Measurements from ENCODE around the gene HADH. TPM values are rescaled to one million over a fixed set of nuclear protein-coding genes. Genes with fewer than 3 reads are reported as not detected.
"Not testable (repeated sequence)": the region's sequence is repeated elsewhere in the genome, so short reads cannot be mapped to it uniquely, and the experiment has no call there.

HADH gene
- total RNA-seq, 1 donor from 2014 or later: 40.2 TPM

DNA sequence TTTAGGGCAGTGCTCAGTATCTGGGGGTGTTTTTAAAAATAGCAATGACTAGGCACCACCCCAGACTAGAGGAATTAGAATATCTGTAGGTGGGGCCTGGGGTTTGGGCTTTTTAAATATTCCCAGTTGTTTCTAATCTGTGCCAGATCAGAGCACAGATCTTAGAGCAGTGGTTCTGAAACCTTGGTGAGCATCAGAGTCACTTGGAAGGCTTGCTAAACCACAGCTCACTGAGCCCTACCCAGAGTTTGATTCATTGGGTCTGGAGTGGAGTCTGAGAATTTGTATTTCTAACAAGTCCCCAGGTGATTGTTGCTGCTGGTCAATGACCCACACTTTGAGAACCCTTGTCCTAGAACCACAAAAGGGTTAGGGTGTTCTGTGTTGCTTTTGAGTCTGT, 16.7 kb downstream of the HADH start:
- H3K4me1 ChIP-seq (ENCODE audit: control insufficient read depth in 3 of 3, insufficient read depth in 3 of 3, low read length in 3 of 3): peaks cover 37 to 69% (median 54%) of the 10 kb centered on the region in 3 donors
- H3K36me3 ChIP-seq (ENCODE audit: control insufficient read depth in 3 of 3, insufficient read depth in 3 of 3, low read length in 3 of 3): peaks cover 2 to 3% (median 2%) of the 10 kb centered on the region in 3 donors
- peak overlapping the region; percentile 90 for H3K27ac ChIP-seq (ENCODE audit: low read depth, low read length)
- no peaks in the 10 kb centered on the region for H3K9me3 ChIP-seq (ENCODE audit: control insufficient read depth in 3 of 3, low read length in 3 of 3)
- no peaks in the 10 kb centered on the region for H3K27me3 ChIP-seq (ENCODE audit: control insufficient read depth in 3 of 3, insufficient read depth in 3 of 3, low read length in 3 of 3)
- no peak overlapping the region for H3K4me3 ChIP-seq (ENCODE audit: low read length in 3 of 3)
- no peak overlapping the region for H3K9ac ChIP-seq (ENCODE audit: low read depth in 1 of 3, low read length in 3 of 3)

DNA sequence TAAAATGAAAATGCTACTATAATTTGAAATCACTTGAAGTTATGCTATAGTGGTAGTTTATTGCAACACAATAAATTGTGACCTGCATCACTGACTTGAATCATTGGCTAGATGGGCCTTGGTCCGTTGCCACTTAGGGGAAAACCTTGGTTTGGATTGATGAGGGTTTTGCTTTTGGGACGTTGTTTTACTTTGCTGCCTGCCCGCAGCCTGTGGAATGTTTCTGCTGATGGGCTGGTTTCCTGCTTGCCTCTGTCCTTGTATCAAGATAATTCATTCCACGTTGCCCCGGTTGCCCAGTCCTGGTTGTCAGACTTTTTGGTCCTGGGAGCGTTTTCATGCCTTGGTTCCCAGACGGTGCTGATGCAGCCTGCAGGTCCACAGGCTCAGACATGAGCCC, 18.3 kb downstream of the HADH start:
- Histone ChIP-seq H3K9me3 (ENCODE audit: control insufficient read depth in 3 of 3, low read length in 3 of 3) (no peaks in the 10 kb centered on the region), H3K4me3 (ENCODE audit: low read length in 3 of 3) (no peak overlapping the region), H3K36me3 (ENCODE audit: control insufficient read depth in 3 of 3, insufficient read depth in 3 of 3, low read length in 3 of 3) (peaks cover 2 to 9% (median 8%) of the 10 kb centered on the region in 3 donors), H3K27me3 (ENCODE audit: control insufficient read depth in 3 of 3, insufficient read depth in 3 of 3, low read length in 3 of 3) (no peaks in the 10 kb centered on the region), H3K27ac (ENCODE audit: low read depth, low read length) (peak overlapping the region; percentile 90), H3K4me1 (ENCODE audit: control insufficient read depth in 3 of 3, insufficient read depth in 3 of 3, low read length in 3 of 3) (peaks cover 37 to 63% (median 47%) of the 10 kb centered on the region in 3 donors), H3K9ac (ENCODE audit: low read depth in 1 of 3, low read length in 3 of 3) (no peak overlapping the region)

DNA sequence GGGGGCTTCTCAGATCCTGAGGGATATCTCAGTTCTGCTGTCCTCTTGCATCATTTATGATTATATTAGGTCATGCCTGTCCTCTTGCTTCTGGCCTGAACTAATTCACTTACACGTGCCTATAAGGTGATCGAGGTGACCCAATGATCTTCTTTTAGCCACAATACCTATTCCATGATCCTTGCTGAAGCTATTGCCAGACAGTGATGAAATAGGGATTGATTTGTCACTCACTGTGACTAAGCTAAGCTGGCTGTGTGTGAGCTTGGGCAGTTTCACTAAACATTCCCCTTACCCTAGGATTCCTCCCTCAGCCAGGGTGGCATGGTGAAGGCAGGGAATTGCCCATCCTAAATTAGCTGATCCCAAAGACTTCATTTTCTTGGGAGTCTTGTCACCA, 19.0 kb downstream of the HADH start:
- Histone ChIP-seq H3K9ac (ENCODE audit: low read depth in 1 of 3, low read length in 3 of 3) (peak overlapping the region in 2 of 3 donors; percentile 55 to 67), H3K4me1 (ENCODE audit: control insufficient read depth in 3 of 3, insufficient read depth in 3 of 3, low read length in 3 of 3) (peaks cover 39 to 58% (median 45%) of the 10 kb centered on the region in 3 donors), H3K36me3 (ENCODE audit: control insufficient read depth in 3 of 3, insufficient read depth in 3 of 3, low read length in 3 of 3) (peaks cover 2 to 9% (median 9%) of the 10 kb centered on the region in 3 donors), H3K27ac (ENCODE audit: low read depth, low read length) (peak overlapping the region; percentile 90), H3K4me3 (ENCODE audit: low read length in 3 of 3) (no peak overlapping the region), H3K27me3 (ENCODE audit: control insufficient read depth in 3 of 3, insufficient read depth in 3 of 3, low read length in 3 of 3) (no peaks in the 10 kb centered on the region), H3K9me3 (ENCODE audit: control insufficient read depth in 3 of 3, low read length in 3 of 3) (no peaks in the 10 kb centered on the region)

DNA sequence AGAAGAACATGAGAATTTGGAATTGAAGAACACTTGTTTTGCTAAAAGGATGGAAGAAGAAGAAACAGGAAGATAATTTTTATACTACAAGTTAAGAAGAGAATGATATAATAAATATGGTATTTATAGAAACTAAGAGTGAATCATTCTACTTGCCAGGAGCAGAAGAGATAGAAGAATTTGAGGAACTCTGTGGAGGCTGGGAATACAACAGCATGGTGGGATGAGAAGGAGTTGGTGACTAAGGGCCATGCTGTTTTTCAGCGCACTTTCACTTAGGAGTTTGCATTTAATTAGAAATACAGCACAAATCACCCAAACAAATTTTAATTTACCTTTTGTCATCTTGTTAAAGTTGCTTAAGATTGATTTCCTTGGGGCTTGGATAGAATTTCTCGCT, 20.5 kb downstream of the HADH start:
- H3K27ac ChIP-seq (ENCODE audit: low read depth, low read length): peak overlapping the region; percentile 90
- H3K36me3 ChIP-seq (ENCODE audit: control insufficient read depth in 3 of 3, insufficient read depth in 3 of 3, low read length in 3 of 3): peaks cover 11 to 20% (median 17%) of the 10 kb centered on the region in 3 donors
- no peaks in the 10 kb centered on the region for H3K9me3 ChIP-seq (ENCODE audit: control insufficient read depth in 3 of 3, low read length in 3 of 3)
- H3K9ac ChIP-seq (ENCODE audit: low read depth in 1 of 3, low read length in 3 of 3): no peak overlapping the region
- H3K4me1 ChIP-seq (ENCODE audit: control insufficient read depth in 3 of 3, insufficient read depth in 3 of 3, low read length in 3 of 3): peaks cover 25 to 44% (median 32%) of the 10 kb centered on the region in 3 donors
- no peaks in the 10 kb centered on the region for H3K27me3 ChIP-seq (ENCODE audit: control insufficient read depth in 3 of 3, insufficient read depth in 3 of 3, low read length in 3 of 3)
- H3K4me3 ChIP-seq (ENCODE audit: low read length in 3 of 3): no peak overlapping the region

DNA sequence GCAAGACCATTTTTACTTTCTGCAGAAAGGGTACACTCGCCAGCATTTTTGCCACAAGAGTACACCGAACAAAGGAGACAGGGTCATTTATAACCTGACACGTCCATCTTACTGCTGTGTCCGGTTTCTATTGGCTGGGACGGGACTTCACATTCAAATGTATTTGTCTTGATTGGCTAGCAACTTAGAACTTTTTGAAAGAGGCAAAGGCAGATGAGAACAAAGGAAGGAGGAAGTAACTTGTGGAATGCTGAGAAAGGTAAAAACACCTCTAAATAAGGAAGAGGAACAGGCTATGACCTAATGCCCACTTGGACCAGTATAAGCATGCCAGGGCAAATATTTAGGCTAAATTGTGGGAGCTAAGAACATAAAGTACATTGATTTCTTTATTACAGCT, 22.7 kb downstream of the HADH start:
- not testable (repeated sequence) for H3K9ac ChIP-seq (ENCODE audit: low read depth in 1 of 3, low read length in 3 of 3); H3K27ac ChIP-seq (ENCODE audit: low read depth, low read length); H3K27me3 ChIP-seq (ENCODE audit: control insufficient read depth in 3 of 3, insufficient read depth in 3 of 3, low read length in 3 of 3); H3K4me3 ChIP-seq (ENCODE audit: low read length in 3 of 3); H3K9me3 ChIP-seq (ENCODE audit: control insufficient read depth in 3 of 3, low read length in 3 of 3)
- Histone ChIP-seq H3K4me1 (ENCODE audit: control insufficient read depth in 3 of 3, insufficient read depth in 3 of 3, low read length in 3 of 3) (peaks cover 15 to 42% (median 27%) of the 10 kb centered on the region in 3 donors), H3K36me3 (ENCODE audit: control insufficient read depth in 3 of 3, insufficient read depth in 3 of 3, low read length in 3 of 3) (peaks cover 23 to 40% (median 25%) of the 10 kb centered on the region in 3 donors)

DNA sequence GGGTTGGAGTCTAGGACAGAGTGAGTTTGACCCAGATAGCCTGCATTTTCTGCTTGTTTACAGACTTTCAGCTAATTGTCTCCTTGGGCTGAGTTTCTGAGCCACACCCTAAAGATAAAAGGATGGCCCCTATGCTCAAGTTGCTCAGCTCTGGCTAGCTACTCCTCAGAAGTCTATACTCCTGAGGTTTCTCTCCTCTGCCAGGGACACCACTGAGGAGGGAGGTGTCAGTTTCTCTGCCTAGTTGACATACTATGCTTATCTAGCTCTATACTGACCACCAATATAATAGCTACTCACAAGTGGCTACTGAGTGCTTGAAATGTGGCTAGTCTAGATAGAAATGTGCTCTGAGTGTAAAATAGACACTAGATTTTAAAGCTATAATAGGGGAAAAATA, 23.6 kb downstream of the HADH start:
- Histone ChIP-seq H3K36me3 (ENCODE audit: control insufficient read depth in 3 of 3, insufficient read depth in 3 of 3, low read length in 3 of 3) (peaks cover 23 to 42% (median 25%) of the 10 kb centered on the region in 3 donors), H3K27me3 (ENCODE audit: control insufficient read depth in 3 of 3, insufficient read depth in 3 of 3, low read length in 3 of 3) (no peaks in the 10 kb centered on the region), H3K9ac (ENCODE audit: low read depth in 1 of 3, low read length in 3 of 3) (no peak overlapping the region)

DNA sequence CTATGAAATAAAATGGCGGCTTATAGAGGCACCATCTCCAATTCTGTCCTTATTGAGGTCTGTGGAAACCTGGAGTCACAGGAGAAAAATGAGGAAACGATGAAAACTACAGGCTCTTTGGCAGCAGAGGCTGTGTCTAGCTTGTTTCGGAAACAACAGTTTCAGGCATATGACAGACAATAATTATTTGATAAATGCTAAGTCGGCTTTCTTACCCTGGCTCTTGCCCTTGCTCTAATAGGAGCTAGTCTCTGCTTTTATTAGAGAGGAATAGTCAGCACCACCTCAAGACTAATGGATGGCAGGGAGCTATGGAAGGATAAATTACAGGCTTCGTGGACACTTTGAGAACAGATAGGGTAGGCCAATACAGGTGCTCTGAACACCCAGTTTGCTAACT, 24.3 kb downstream of the HADH start:
- H3K27me3 ChIP-seq (ENCODE audit: control insufficient read depth in 3 of 3, insufficient read depth in 3 of 3, low read length in 3 of 3): no peaks in the 10 kb centered on the region
- no peak overlapping the region for H3K4me3 ChIP-seq (ENCODE audit: low read length in 3 of 3)
- H3K36me3 ChIP-seq (ENCODE audit: control insufficient read depth in 3 of 3, insufficient read depth in 3 of 3, low read length in 3 of 3): peaks cover 23 to 44% (median 25%) of the 10 kb centered on the region in 3 donors
- no peak overlapping the region for H3K9ac ChIP-seq (ENCODE audit: low read depth in 1 of 3, low read length in 3 of 3)
- H3K27ac ChIP-seq (ENCODE audit: low read depth, low read length): no peak overlapping the region
- H3K9me3 ChIP-seq (ENCODE audit: control insufficient read depth in 3 of 3, low read length in 3 of 3): no peaks in the 10 kb centered on the region
- H3K4me1 ChIP-seq (ENCODE audit: control insufficient read depth in 3 of 3, insufficient read depth in 3 of 3, low read length in 3 of 3): peaks cover 7 to 27% (median 17%) of the 10 kb centered on the region in 3 donors

More for the DNA sequence above, 23.6 kb downstream of the HADH start:
- H3K9me3 ChIP-seq (ENCODE audit: control insufficient read depth in 3 of 3, low read length in 3 of 3): no peaks in the 10 kb centered on the region
- peaks cover 7 to 33% (median 24%) of the 10 kb centered on the region in 3 donors for H3K4me1 ChIP-seq (ENCODE audit: control insufficient read depth in 3 of 3, insufficient read depth in 3 of 3, low read length in 3 of 3)
- H3K4me3 ChIP-seq (ENCODE audit: low read length in 3 of 3): no peak overlapping the region
- no peak overlapping the region for H3K27ac ChIP-seq (ENCODE audit: low read depth, low read length)

DNA sequence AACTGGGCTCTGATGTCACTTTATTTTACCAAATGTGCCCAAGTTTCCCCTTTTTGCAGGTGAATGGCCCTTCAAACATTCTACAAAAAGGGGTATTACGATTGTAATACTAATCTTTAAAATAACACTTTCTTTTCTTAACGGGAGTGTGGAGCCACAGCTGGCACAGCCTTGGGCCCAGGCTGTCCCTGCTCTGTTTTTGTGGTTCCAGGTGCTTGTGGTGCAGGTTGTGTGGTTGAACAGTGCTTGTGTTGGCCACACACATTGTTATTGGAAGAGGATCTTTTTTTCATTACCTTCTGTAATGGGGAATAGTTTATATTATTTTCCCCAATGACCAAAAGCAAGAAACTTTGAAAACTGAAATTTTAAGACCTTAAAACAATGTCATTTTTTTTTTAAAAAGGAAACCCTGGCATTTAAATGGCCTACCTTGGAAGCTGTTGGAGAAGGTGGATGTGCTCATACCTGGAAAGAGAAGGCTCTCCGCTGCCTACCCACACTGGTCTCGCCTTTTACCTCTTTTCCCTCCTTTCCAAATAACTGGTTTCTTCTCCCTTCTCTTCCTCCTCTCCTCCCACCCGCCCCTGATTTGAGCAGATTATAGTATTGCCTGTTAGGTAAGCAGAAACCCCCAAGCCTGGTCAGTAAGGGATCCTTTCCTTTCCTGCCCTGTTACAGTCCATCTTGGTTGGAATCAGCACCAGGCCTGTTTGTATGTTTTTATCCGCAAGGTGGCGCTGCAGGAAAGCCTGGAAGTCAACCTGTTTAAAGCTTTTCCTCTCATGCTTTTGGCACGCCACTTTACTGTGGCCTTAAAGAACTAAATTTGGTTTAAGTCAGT, 28.6 kb downstream of the HADH start:
- Histone ChIP-seq H3K9me3 (ENCODE audit: control insufficient read depth in 3 of 3, low read length in 3 of 3) (no peaks in the 10 kb centered on the region), H3K27ac (ENCODE audit: low read depth, low read length) (no peak overlapping the region), H3K4me3 (ENCODE audit: low read length in 3 of 3) (no peak overlapping the region), H3K4me1 (ENCODE audit: control insufficient read depth in 3 of 3, insufficient read depth in 3 of 3, low read length in 3 of 3) (peaks cover 7 to 20% (median 17%) of the 10 kb centered on the region in 3 donors), H3K27me3 (ENCODE audit: control insufficient read depth in 3 of 3, insufficient read depth in 3 of 3, low read length in 3 of 3) (no peaks in the 10 kb centered on the region), H3K36me3 (ENCODE audit: control insufficient read depth in 3 of 3, insufficient read depth in 3 of 3, low read length in 3 of 3) (peaks cover 38 to 63% (median 53%) of the 10 kb centered on the region in 3 donors), H3K9ac (ENCODE audit: low read depth in 1 of 3, low read length in 3 of 3) (no peak overlapping the region)

DNA sequence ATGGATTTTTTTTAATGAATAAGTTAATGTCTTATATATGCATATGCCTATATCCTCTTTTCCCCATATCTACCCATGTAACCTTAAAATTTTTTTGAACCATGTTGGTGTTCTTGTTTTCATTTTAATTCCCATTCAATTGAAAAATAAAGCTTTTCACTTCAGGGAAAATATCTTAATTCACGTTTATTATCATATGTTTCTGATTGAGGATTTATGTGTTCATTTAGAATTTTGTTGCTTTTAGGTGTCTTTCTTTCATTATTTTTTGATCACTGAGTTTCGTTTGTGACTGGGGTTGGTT, 29.1 kb downstream of the HADH start:
- Histone ChIP-seq H3K27ac (ENCODE audit: low read depth, low read length) (no peak overlapping the region), H3K4me1 (ENCODE audit: control insufficient read depth in 3 of 3, insufficient read depth in 3 of 3, low read length in 3 of 3) (peaks cover 6 to 20% (median 17%) of the 10 kb centered on the region in 3 donors), H3K27me3 (ENCODE audit: control insufficient read depth in 3 of 3, insufficient read depth in 3 of 3, low read length in 3 of 3) (no peaks in the 10 kb centered on the region), H3K4me3 (ENCODE audit: low read length in 3 of 3) (no peak overlapping the region), H3K9ac (ENCODE audit: low read depth in 1 of 3, low read length in 3 of 3) (no peak overlapping the region), H3K9me3 (ENCODE audit: control insufficient read depth in 3 of 3, low read length in 3 of 3) (no peaks in the 10 kb centered on the region), H3K36me3 (ENCODE audit: control insufficient read depth in 3 of 3, insufficient read depth in 3 of 3, low read length in 3 of 3) (peaks cover 41 to 69% (median 59%) of the 10 kb centered on the region in 3 donors)

DNA sequence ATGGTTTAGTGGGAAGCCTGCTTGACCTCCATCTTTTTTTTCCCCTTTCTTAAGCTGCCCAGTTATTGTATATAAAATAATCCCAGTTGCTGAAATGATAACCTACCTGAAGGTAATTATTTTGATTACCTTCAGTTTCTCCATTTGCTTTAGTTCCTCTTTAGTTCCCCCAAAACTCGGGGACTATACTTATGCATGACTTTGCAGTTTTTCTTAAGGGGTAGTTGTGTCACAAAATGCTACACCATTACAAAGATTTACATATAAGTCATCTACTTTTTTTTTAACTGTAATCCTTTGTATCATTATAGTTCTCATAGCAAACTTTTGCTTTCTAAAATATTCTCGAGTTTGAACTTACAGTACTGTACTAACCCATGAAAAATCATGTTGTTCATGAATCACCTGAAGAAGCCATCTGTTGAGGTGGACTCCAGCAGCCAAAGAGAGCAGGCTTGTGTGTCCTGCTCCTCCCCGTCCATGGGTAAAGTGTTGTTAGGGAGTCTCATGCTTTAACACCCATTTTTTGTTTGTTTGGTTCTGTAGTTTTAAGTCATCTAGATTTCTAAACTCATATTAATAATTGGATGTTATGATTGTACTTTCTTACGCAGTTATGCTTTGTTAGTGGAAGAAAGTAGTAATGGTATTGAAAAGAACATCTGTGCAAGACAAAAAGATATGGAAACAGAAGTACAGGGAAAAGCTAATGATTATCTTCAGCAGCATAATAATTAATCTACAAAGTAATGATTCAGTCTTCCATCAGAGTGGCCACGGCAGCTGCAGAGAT, 34.6 kb downstream of the HADH start:
- Histone ChIP-seq H3K9me3 (ENCODE audit: control insufficient read depth in 3 of 3, low read length in 3 of 3) (no peaks in the 10 kb centered on the region), H3K27ac (ENCODE audit: low read depth, low read length) (no peak overlapping the region), H3K9ac (ENCODE audit: low read depth in 1 of 3, low read length in 3 of 3) (no peak overlapping the region), H3K4me1 (ENCODE audit: control insufficient read depth in 3 of 3, insufficient read depth in 3 of 3, low read length in 3 of 3) (peaks cover 0 to 5% (median 5%) of the 10 kb centered on the region in 3 donors), H3K27me3 (ENCODE audit: control insufficient read depth in 3 of 3, insufficient read depth in 3 of 3, low read length in 3 of 3) (no peaks in the 10 kb centered on the region), H3K4me3 (ENCODE audit: low read length in 3 of 3) (no peak overlapping the region), H3K36me3 (ENCODE audit: control insufficient read depth in 3 of 3, insufficient read depth in 3 of 3, low read length in 3 of 3) (peaks cover 54 to 84% (median 73%) of the 10 kb centered on the region in 3 donors)
